HG03095 (cell line): ENCODE measurements around the gene GRID1.

Experiments
- ATAC-seq: cut with Tn5 transposase; IDR thresholded peaks from one replicate; pipeline ENCODE4 v1.9.1; 2021; ENCODE audit warnings: moderate library complexity; ENCODE audit not compliant: unreplicated experiment

The GRID1 gene

GRCh38 chr10:86355571-86356038 is 11.0 kb downstream of the GRID1 start:
- no peak for ATAC-seq

GRCh38 chr10:86354761-86355540 is 11.6 kb downstream of the GRID1 start:
- no peak for ATAC-seq

DNA sequence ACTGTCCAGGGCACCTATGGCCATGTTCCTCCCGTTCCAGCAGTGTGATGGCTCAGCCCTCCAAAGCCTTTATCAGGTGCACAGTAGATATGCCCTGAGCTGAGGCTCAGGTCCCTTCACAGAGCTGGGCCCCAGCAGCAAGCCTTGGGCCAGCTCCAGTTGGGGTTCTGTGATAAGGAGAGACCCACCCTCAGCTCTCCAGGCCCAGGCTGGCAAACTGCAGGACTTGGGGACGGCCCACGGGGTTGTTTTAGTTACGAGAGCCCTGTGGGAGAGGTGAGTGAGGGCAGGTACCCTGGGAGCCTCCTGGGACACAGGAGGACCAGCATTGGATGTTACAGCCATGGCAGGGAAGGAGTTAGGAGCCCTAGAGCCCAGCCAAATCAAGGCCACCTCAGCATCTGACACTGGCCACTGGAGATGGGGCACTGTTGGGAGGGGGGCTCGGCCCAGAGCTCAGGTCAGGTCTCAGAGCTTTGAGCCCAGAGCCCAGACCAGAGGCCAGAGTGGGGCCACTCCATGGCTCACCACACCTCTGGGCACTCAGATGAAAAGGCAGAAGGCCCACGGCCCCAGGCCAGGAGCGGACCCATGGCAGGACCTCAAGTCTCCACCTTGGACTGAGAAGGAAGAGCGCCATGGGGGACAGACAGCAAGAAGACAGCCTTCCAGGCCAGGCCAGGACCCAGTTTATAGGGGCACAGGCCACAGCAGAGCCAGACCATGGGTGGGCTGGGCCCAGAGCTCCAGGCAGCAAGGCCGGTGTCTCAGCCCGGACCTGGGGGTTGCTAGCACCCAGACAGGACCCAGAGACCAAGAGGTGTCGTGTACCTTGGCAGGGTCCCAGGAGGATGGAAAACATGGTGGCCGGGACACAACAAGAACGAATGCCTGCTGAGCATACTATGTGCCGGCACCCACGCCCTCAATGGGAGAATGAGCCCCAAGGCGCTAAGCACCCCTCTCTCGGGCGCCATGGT is 12.8 kb downstream of the GRID1 start:
- ATAC-seq: no peak

DNA sequence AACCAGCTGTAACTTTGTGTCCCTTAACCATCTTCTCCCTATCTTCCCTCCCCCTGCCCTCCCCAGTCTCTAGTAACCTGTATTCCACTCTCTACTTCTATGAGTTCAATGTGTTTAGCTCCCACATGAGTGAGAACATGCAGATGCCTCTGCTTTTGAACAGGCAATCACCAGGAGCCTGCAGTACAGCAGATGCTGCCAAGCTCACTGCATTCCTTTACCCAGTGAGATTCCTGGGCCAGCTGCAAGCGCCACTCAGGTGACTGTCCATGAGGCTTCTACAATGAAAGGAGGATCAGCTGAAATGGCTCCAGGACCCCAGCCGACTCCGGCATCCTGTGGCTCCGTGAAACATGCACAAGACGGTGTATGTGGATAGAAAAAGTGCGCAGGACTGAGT is 15.7 kb downstream of the GRID1 start:
- ATAC-seq: no peak

DNA sequence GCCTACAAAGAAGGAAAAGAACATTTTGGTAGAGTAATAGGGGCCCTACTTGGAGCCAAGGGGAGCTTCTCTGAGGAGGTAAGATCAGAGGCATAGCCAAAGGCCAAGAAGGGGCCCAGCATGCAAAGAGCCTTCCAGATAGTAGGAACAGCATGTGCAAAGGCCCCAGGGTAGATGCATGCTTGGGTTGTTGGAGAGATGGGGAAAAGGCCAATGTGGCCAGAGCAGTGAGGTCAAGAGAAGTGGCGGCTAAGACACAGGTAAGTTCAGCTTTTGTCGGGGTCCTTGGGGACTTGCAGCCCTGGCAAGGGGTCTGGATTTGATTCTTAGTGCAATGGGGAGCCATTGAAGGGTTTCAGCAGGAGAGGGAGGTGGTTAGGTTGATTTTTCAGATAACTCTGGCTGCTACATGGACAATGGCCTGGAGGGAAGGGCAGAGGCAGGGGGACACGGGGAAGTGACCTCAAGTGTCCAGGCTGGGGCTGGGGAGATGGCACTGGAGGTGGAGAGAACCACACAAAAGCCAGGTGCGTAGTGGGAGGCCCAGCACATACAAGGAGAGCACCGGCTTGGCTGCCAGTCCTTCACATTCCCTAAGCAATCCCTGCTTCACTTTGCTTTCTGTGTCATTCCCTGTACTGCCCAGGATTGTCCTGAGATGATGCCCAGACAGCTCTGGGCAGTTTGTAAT is 16.5 kb downstream of the GRID1 start:
- ATAC-seq: no peak

GRCh38 chr10:86349474-86349873 is 17.1 kb downstream of the GRID1 start:
- ATAC-seq: no peak

GRCh38 chr10:86348321-86349210 is 18.0 kb downstream of the GRID1 start:
- no peak for ATAC-seq

DNA sequence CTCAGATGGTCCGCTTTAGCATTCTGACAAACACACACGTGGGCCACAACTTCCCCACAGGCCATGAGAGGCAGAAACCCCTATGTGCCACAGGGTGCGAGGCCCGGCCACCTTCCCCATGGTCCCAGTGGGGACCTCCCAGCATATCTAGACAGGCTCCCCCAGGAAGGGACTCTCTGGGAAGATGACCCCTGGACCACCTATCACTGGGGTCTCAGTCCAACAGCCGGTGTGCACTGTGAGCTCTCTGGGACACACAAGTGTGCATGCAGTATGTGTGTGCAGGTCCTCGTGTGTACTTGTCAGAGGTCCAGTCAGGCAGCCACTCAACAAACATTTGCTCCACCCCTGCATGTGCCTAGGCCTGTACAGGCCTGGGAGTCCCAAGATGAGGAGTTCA is 18.7 kb downstream of the GRID1 start:
- ATAC-seq: no peak

GRCh38 chr10:86346799-86347665 is 19.6 kb downstream of the GRID1 start:
- no peak for ATAC-seq

DNA sequence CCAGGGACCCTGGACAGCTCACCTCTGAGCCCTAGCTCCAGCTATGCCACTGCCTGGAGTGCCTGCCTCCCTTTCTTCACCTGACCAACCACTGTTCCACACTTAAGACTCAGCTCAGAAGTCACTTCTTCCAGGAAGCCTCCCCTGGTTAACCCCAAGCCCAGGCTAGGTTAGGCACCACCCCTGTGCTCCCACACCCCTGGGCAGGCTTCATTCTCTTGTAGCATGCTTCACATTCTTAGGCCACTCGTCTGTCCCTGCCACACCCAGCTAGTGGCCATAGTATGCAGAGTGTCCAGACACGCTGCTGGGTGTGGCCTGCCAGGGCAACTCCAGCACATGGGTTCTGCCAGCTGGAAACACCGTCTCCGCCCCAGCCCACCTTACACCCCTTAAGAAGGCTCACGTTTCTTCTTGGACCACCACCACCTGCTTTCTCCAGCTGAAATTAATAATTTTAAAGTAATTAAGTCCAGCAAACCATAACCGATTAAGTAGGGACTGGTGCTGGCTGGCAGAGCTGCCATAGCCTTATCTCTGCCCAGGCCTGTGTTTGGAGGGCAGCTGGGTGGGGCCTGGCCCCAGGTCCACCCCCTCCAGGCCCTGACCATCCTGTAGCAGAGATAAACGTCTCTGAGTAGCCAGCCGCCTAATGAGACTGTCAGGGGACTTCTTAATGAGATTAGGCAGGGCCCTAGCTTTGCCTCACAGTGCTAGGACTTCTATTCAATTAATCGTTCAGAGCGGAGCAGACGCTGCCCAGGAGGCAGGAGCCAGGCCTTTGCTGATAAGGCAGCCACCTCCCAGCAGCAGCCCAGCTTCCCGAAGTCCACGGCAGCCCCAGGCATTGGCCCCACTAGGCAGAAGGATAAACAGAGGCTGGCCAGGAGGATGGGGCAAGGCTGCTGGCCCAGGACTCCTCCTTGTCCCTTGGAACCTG is 20.5 kb downstream of the GRID1 start:
- no peak for ATAC-seq

DNA sequence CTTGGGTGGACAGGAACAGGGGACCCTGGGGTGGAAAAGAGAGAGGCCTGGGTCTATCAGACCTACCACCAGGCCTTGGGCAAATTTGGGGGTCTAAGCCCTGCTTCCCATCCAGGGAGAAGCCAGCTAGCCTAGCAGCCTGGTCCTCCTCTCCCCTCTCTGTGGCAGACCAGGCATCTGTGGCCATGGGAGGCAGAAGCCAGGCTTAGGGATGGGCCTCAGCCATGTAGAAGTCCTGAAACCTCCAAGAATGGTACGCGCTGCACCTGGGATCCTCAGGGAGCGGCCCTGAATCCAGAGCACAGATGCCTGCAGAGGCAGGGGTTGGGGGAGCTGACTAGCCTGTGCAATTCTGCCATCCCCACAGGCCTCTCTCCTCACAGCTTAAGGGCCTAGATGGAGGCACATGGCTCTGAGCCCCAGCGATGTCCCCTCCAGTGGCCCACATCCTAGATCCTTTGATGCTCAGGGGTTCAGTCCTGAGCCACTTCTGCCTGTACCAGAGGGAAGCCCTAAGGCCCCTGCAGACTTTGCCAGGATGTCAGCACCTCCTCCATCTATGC is 21.2 kb downstream of the GRID1 start:
- ATAC-seq: no peak

DNA sequence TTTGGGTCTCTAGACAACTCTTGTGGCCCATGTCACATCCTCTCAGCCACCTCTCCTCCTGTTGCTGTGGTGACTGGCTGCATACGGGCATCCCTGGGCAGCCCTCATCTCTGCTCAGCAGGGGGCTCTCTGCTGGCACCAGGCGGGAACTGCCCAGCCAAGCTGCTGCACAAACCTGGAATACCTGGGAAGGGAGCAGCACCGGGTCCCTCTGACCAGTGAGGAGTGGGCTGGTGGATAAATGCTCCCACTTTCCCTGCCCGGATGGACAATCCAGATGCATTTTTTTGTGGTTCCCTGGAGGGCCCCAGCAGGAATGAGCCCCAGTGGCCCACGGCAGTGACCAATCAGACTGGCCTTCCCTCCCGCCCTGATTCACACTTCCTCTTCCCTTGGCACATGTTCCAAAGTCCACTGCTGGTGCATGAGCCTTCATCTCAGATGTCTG is 21.9 kb downstream of the GRID1 start:
- ATAC-seq: no peak

DNA sequence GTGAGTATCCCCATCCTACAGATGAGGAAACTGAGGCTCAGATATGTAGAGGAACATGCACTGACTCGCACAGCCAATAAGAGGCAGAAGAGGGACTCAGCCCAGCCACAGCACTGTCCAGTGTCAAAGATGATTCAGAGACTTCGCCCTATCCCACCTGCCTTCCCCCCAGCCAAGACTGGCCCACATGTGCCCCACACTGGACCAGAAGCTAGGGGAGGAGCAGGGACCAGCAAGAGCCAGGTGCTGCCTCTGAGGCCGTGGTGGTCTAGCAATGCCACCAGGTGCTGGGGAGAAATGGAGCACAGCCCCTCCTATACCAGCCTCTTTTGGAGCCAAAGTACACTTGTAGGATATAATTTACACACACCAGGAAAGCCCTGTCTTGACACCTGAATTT is 22.3 kb downstream of the GRID1 start:
- ATAC-seq: no peak

GRCh38 chr10:86343761-86344160 is 22.8 kb downstream of the GRID1 start:
- no peak for ATAC-seq

DNA sequence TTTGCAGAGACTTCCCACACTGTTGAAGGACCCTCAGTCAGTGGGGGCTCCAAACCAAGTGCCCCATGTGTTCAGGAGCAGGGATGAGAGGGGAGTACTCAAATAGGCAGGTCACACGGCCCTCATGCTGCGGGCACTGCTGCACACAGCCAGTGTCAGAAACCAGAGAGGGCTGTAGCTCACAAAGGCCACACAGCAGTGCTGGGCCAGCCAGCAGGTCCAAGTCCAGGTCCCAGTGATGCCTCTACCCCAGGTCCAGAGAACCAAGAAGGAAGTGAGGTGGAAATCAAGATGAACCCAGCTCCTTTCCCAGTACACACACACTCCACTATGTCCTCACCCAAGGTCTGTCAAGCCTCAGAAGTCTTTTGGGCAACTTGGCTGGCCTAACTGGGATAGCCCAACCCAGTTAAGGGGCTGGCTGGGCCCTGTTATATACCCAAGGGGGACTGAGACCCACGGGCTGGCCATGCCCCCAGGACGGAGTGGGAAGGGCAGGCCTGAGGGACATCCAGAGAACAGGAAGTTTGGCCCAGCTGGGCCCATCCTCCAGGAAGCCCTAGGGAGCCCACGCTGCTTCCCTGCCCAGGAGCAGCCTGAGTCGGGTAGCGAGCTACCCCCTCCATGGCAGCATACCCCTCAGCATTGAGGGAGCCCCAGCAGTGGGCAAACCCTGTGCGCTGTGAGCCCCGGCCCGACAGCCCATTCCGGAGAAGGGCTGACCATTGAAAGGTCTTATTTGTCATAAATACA is 24.3 kb downstream of the GRID1 start:
- ATAC-seq: no peak

GRCh38 chr10:86341361-86341811 is 25.2 kb downstream of the GRID1 start:
- no peak for ATAC-seq

DNA sequence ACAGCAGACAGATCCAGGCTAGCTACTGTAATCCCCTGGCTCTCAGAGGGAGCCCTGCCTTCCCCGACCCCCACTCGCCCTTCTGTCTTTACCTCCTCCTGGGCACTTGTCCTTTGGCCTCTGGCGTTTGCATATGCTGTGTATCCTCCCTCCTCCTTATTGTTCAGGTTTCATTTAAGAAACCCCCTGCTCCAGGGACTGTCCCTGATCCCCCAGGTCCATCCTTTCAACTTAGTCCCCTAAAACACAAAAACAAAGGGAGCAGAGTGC is 25.7 kb downstream of the GRID1 start:
- no peak for ATAC-seq
